A549 (cell line): ENCODE measurements around the gene NMT1. TPM values are rescaled to one million over a fixed set of nuclear protein-coding genes. Genes with fewer than 3 reads are reported as not detected.

Experiments
- ATAC-seq, 2 experiments: fragments of 200-7000 bp in 1 of 2; fragments of >200 bp in 1 of 2; cut with Nextera tagmentation in 1 of 2; cut with Tn5 transposase in 1 of 2; 3 replicates each; pipeline versions ENCODE4 v1.8.0 to v1.9.1; 2018 to 2020; ENCODE audit warnings: mild to moderate bottlenecking in 1 of 2, moderate library complexity in 1 of 2
- CTCF ChIA-PET: fragments of 300-600 bp; sonication (Branson Sonifier 250); formaldehyde crosslinking; extraction: SDS; loops from one replicate; lab custom pipeline; 2021; ENCODE audit warnings: antibody characterized with exemption, inconsistent platforms; lab: Yijun Ruan, JAX
- POLR2A ChIA-PET: fragments of 350-600 bp; formaldehyde crosslinking; extraction: SDS; loops from one replicate; lab custom pipeline; 2021; ENCODE audit warnings: antibody characterized with exemption, inconsistent platforms; lab: Yijun Ruan, JAX
- DNase-seq, 2 experiments: peaks; one replicate each; pipeline versions ENCODE4 v3.0.0 to v3.0.0-alpha.2; 2011 to 2016; ENCODE audit warnings: low read depth in 1 of 2, low spot score in 1 of 2
- FAIRE-seq: peaks from 2 replicates; lab custom pipeline; 2011; peaks lifted over from hg19 to GRCh38; lab: Jason Lieb, UNC
- H3K27ac ChIP-seq, 2 experiments: fragments of >200 bp; sonication (Bioruptor Twin); formaldehyde crosslinking; 3 replicates each; pipeline ENCODE4 v1.5.1; 2016 to 2017
- H3K4me1 ChIP-seq: fragments of >200 bp; sonication (Bioruptor Twin); formaldehyde crosslinking; 3 replicates; pipeline ENCODE4 v1.6.1; 2016
- H3K4me2 ChIP-seq: fragments of >200 bp; sonication (Bioruptor Twin); formaldehyde crosslinking; 3 replicates; pipeline ENCODE4 v1.6.1; 2016
- H3K4me3 ChIP-seq: fragments of >200 bp; sonication (Bioruptor Twin); formaldehyde crosslinking; 3 replicates; pipeline ENCODE4 v1.5.1; 2016
- H3K9me3 ChIP-seq: fragments of >200 bp; sonication (Bioruptor Twin); formaldehyde crosslinking; 3 replicates; pipeline ENCODE4 v1.6.1; 2016
- BCL3 ChIP-seq: fragments of >200 bp; sonication (Bioruptor Twin); formaldehyde crosslinking; IDR thresholded peaks from 3 replicates; pipeline ENCODE4 v1.6.1; 2016
- CBX2 ChIP-seq: fragments of 200-600 bp; sonication (generic); IDR thresholded peaks from 2 replicates; pipeline ENCODE4 v1.6.1; 2016; ENCODE audit warnings: low read depth, mild to moderate bottlenecking, borderline replicate concordance
- CHD2 ChIP-seq: fragments of 150-350 bp; IDR thresholded peaks from 2 replicates; pipeline ENCODE4 v1.6.1; 2014; ENCODE audit warnings: low read length; ENCODE audit not compliant: partially characterized antibody
- EP300 ChIP-seq, 2 experiments: fragments of >200 bp; sonication (Bioruptor Twin); formaldehyde crosslinking; IDR thresholded peaks; 2 replicates in 1 of 2; 3 replicates in 1 of 2; pipeline ENCODE4 v1.6.1; 2016 to 2017
- FOSB ChIP-seq: fragments of 250-450 bp; sonication (Bioruptor Pico); IDR thresholded peaks from 2 replicates; pipeline ENCODE4 v1.5.0; 2020; ENCODE audit warnings: mild to moderate bottlenecking, moderate library complexity
- HDAC2 ChIP-seq: fragments of 200-600 bp; sonication (generic); IDR thresholded peaks from 2 replicates; pipeline ENCODE4 v1.6.1; 2016
- HOXB5 ChIP-seq: fragments of 250-450 bp; sonication (Bioruptor Pico); IDR thresholded peaks from 2 replicates; pipeline ENCODE4 v1.5.0; 2020; ENCODE audit warnings: mild to moderate bottlenecking, moderate library complexity
- KDM1A ChIP-seq: fragments of 200-600 bp; sonication (generic); IDR thresholded peaks from 2 replicates; pipeline ENCODE4 v1.6.1; 2016; ENCODE audit warnings: low read depth, mild to moderate bottlenecking
- MAX ChIP-seq: IDR thresholded peaks from 2 replicates; pipeline ENCODE4 v1.6.1; 2012
- PHF8 ChIP-seq: fragments of 200-600 bp; sonication (generic); IDR thresholded peaks from 2 replicates; pipeline ENCODE4 v1.6.1; 2016; ENCODE audit warnings: low read depth, mild to moderate bottlenecking, antibody characterized with exemption, moderate library complexity, borderline replicate concordance
- RCOR1 ChIP-seq: fragments of 150-350 bp; IDR thresholded peaks from 2 replicates; pipeline ENCODE4 v1.6.1; 2014; ENCODE audit warnings: antibody characterized with exemption, low read length, low read depth
- RFX5 ChIP-seq: fragments of 450-650 bp; IDR thresholded peaks from 2 replicates; pipeline ENCODE4 v1.7.1; 2014; ENCODE audit warnings: antibody characterized with exemption, mild to moderate bottlenecking, moderate library complexity
- SMC3 ChIP-seq: fragments of >200 bp; sonication (Bioruptor Twin); formaldehyde crosslinking; IDR thresholded peaks from 3 replicates; pipeline ENCODE4 v1.6.1; 2018; ENCODE audit warnings: inconsistent platforms
- SREBF2 ChIP-seq: fragments of 450-650 bp; IDR thresholded peaks from 2 replicates; pipeline ENCODE4 v1.6.1; 2014; ENCODE audit warnings: mild to moderate bottlenecking, moderate library complexity
- TFCP2L1 ChIP-seq: fragments of 250-450 bp; sonication (Bioruptor Pico); IDR thresholded peaks from 2 replicates; pipeline ENCODE4 v1.5.0; 2021; ENCODE audit warnings: mild to moderate bottlenecking
- USF2 ChIP-seq: fragments of 450-650 bp; IDR thresholded peaks from 2 replicates; pipeline ENCODE4 v1.6.1; 2014; ENCODE audit warnings: antibody characterized with exemption
- ZC3H11A ChIP-seq: fragments of 450-650 bp; IDR thresholded peaks from 2 replicates; pipeline ENCODE4 v1.6.1; 2014; ENCODE audit warnings: antibody characterized with exemption, mild to moderate bottlenecking
- ZFP36 ChIP-seq: fragments of 450-650 bp; IDR thresholded peaks from 2 replicates; pipeline ENCODE4 v1.6.1; 2014; ENCODE audit warnings: borderline replicate concordance; ENCODE audit not compliant: partially characterized antibody
- ZNF302 ChIP-seq: fragments of 250-450 bp; sonication (Bioruptor Pico); IDR thresholded peaks from 2 replicates; pipeline ENCODE4 v1.9.0; 2021; ENCODE audit warnings: inconsistent platforms, mild to moderate bottlenecking, moderate library complexity
- WGBS: methylation state at CpG from one replicate; pipeline ENCODE4 v1.1.6; 2017; ENCODE audit errors: missing lambda C conversion rate; 5-methylcytosine and 5-hydroxymethylcytosine counted together
- polyA plus RNA-seq, 4 experiments: library from polyadenylated mRNA; depleted of rRNA in 3 of 4; stranded (reverse); fragments of >200 nt; fragmentation: RNase III in 1 of 4; extraction: RNeasy Plus Mini Kit Qiagen cat#74134 plus additional on column Dnase treatment in 1 of 4; gene quantifications; 2 replicates in 3 of 4; 3 replicates in 1 of 4; pipeline ENCODE4 v1.2.3, GENCODE V29; 2011 to 2017
- TF ChIP-seq, protein P1 (sequence below): fragments of 200-600 bp; sonication (generic); IDR thresholded peaks from 2 replicates; pipeline ENCODE4 v1.6.1; 2016; ENCODE audit warnings: antibody characterized with exemption, mild to moderate bottlenecking, moderate library complexity
- TF ChIP-seq, protein P2 (sequence below): fragments of >200 bp; sonication (Bioruptor Twin); formaldehyde crosslinking; IDR thresholded peaks from 2 replicates; pipeline ENCODE4 v1.6.1; 2016

NMT1 gene
- polyA plus RNA-seq, 2 of the 4 experiments (the other 2 are of a cell fraction) = 82.9 to 270 TPM

DNA sequence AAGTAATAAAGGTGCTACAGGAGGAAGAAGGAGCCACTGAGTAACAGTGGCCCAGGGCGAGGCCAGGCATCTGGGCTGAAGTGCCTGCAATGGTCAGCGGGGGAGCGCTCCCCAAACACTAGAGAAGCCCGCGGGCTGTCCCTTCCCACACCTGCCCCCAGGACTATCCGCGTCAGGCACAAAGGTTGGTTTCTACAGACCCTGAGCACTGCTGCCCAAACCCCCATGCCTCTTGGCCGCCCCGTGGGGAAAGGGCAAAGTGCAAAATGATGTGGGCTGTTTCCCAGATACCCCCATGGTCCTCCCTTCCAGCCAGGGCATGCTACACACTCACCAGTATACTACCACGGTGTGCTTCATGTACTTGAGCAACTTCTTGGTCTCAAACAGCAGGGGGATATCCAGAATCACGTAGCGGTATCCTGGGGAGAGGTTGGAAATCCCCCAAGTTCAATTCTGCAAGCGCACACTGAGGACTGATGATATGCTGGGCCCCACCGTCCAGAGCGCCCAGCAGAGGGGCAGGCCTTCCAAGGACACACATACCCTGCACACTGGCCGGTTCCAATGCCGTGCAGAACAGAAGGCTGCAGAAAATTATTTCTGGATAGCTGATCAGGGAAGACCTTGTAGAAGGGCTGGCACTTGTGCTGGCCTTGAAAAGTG is 31.2 kb upstream of the NMT1 start (continued):
- TF ChIP-seq, protein P1, sequence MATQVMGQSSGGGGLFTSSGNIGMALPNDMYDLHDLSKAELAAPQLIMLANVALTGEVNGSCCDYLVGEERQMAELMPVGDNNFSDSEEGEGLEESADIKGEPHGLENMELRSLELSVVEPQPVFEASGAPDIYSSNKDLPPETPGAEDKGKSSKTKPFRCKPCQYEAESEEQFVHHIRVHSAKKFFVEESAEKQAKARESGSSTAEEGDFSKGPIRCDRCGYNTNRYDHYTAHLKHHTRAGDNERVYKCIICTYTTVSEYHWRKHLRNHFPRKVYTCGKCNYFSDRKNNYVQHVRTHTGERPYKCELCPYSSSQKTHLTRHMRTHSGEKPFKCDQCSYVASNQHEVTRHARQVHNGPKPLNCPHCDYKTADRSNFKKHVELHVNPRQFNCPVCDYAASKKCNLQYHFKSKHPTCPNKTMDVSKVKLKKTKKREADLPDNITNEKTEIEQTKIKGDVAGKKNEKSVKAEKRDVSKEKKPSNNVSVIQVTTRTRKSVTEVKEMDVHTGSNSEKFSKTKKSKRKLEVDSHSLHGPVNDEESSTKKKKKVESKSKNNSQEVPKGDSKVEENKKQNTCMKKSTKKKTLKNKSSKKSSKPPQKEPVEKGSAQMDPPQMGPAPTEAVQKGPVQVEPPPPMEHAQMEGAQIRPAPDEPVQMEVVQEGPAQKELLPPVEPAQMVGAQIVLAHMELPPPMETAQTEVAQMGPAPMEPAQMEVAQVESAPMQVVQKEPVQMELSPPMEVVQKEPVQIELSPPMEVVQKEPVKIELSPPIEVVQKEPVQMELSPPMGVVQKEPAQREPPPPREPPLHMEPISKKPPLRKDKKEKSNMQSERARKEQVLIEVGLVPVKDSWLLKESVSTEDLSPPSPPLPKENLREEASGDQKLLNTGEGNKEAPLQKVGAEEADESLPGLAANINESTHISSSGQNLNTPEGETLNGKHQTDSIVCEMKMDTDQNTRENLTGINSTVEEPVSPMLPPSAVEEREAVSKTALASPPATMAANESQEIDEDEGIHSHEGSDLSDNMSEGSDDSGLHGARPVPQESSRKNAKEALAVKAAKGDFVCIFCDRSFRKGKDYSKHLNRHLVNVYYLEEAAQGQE = no peak
- no peak for TF ChIP-seq CBX2

DNA sequence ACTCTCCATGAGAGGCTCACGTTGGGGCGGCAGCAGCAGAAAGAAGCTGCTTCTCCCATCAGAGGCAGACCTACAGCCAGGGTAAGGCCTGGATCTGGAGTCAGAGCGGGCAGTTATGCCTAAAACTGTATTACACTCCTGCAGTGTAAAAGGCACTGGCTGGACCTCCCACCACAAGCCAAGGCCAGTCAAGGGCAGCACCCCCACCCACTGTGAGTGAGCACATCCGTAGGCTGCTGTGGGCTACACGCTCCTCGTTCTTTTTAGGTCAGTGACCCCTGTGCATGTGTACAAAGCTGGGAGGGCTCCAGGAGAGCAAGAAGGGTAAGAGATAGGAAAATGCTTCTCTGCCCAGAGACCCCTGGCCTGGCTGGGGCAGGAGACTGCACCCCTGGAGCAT is 30.4 kb upstream of the NMT1 start:
- no peak for DNase-seq
- H3K9me3 ChIP-seq = no peaks in the 10 kb centered on the region
- 91% methylated on average over 6 of the region's 6 CpGs for WGBS
- no peak overlapping the region for H3K4me3 ChIP-seq
- FAIRE-seq = no peak
- TF ChIP-seq ZFP36 (no peak), ZNF302 (CRISPR knock-in tag) (no peak), CHD2 (no peak), USF2 (no peak), SMC3 (no peak), FOSB (CRISPR knock-in tag) (no peak), BCL3 (no peak), MAX (no peak), EP300 (IDR thresholded peaks at IDR 0.05) (no peak), SREBF2 (no peak), ZC3H11A (no peak), HOXB5 (CRISPR knock-in tag) (no peak), KDM1A (no peak), TFCP2L1 (no peak), RCOR1 (no peak), CBX2 (no peak), RFX5 (no peak), HDAC2 (no peak), PHF8 (no peak)
- TF ChIP-seq, protein P2, sequence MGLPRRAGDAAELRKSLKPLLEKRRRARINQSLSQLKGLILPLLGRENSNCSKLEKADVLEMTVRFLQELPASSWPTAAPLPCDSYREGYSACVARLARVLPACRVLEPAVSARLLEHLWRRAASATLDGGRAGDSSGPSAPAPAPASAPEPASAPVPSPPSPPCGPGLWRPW = no peak
- no peaks in the 10 kb centered on the region for H3K4me1 ChIP-seq
- no peak overlapping the region for H3K27ac ChIP-seq
- POLR2A ChIA-PET = no interaction called here
- CTCF ChIA-PET = interaction anchor here (0.6 to 66.5 kb wide), 7 partner anchors 9 to 700 kb away, joined by 3 to 1853 read pairs (median 7); partner anchors contain the start of gene GFAP
- H3K4me2 ChIP-seq = no peak overlapping the region
- no peak for ATAC-seq
